Endothelial cell of umbilical vein (primary cell): ENCODE measurements around the gene C16orf90. TPM values are rescaled to one million over a fixed set of nuclear protein-coding genes. Genes with fewer than 3 reads are reported as not detected.

Experiments
- BruUV-seq: library from RNA; stranded (reverse); fragments of 400-500 nt; replicated peaks from 2 replicates; lab custom pipeline; 2021; lab: Mats Ljungman, UMichigan
- CTCF ChIA-PET: fragments of 300-600, 350-600 bp; sonication (Branson Sonifier 250); formaldehyde crosslinking; loops from one replicate; lab custom pipeline; 2021; ENCODE audit warnings: antibody characterized with exemption, inconsistent platforms; lab: Charles Lee
- POLR2A ChIA-PET: fragments of 300-600, 350-600 bp; sonication (Branson Sonifier 250); formaldehyde crosslinking; loops from one replicate; lab custom pipeline; 2021; ENCODE audit warnings: antibody characterized with exemption, inconsistent platforms; lab: Charles Lee
- DNase-seq: peaks from one replicate; pipeline ENCODE4 v3.0.0-alpha.2; 2011; ENCODE audit warnings: low read depth, low spot score
- FAIRE-seq: peaks from 2 replicates; lab custom pipeline; 2011; peaks lifted over from hg19 to GRCh38; lab: Jason Lieb, UNC
- H2AFZ ChIP-seq: 2 replicates; pipeline ENCODE4 v1.6.0; 2012; ENCODE audit warnings: low read depth, low read length, control low read depth, inconsistent platforms
- H3K27ac ChIP-seq: 2 replicates; pipeline ENCODE4 v1.5.1; 2011; ENCODE audit warnings: low read depth, mild to moderate bottlenecking, control low read depth, low read length, moderate library complexity; ENCODE audit not compliant: insufficient read depth
- H3K27me3 ChIP-seq, 2 experiments: 2 replicates each; pipeline versions ENCODE4 v1.6.0 to v1.6.1; 2011; ENCODE audit warnings: low read length in 2 of 2, mixed read lengths in 1 of 2; ENCODE audit not compliant: control insufficient read depth in 2 of 2, insufficient read depth in 2 of 2
- H3K36me3 ChIP-seq, 2 experiments: 2 replicates in 1 of 2; 3 replicates in 1 of 2; pipeline ENCODE4 v1.5.1; 2011; ENCODE audit warnings: low read length in 2 of 2, mild to moderate bottlenecking in 1 of 2, moderate library complexity in 1 of 2; ENCODE audit not compliant: control insufficient read depth in 2 of 2, insufficient read depth in 2 of 2; ENCODE audit errors: extremely low read depth in 1 of 2
- H3K4me1 ChIP-seq: 3 replicates; pipeline ENCODE4 v1.5.1; 2011; ENCODE audit warnings: mild to moderate bottlenecking, low read length; ENCODE audit not compliant: control insufficient read depth, insufficient read depth; ENCODE audit errors: extremely low read depth
- H3K4me2 ChIP-seq: 2 replicates; pipeline ENCODE4 v1.6.1; 2011; ENCODE audit warnings: low read length, control low read depth, mixed read lengths; ENCODE audit not compliant: insufficient read depth
- H3K4me3 ChIP-seq, 3 experiments: fragments of 200-600 bp in 1 of 3; sonication (generic), shearing (Covaris generic) in 1 of 3; replicated peaks in 1 of 3; 2 replicates each; pipeline ENCODE4 v1.5.1; 2011 to 2016; ENCODE audit warnings: control low read depth in 3 of 3, low read length in 3 of 3, mild to moderate bottlenecking in 2 of 3, inconsistent platforms in 1 of 3, low read depth in 1 of 3, moderate library complexity in 1 of 3; ENCODE audit not compliant: insufficient read depth in 1 of 3
- H3K79me2 ChIP-seq: 2 replicates; pipeline ENCODE4 v1.6.0; 2012; ENCODE audit warnings: low read length, inconsistent platforms; ENCODE audit not compliant: control insufficient read depth, insufficient read depth
- H3K9ac ChIP-seq: replicated peaks from 2 replicates; pipeline ENCODE3; 2011; ENCODE audit warnings: low read length, control low read depth; ENCODE audit not compliant: insufficient read depth; ENCODE audit errors: extremely low read depth
- H3K9me1 ChIP-seq: replicated peaks from 3 replicates; pipeline ENCODE4 v1.6.0; 2011; ENCODE audit warnings: mild to moderate bottlenecking, low read length; ENCODE audit not compliant: control insufficient read depth, insufficient read depth; ENCODE audit errors: extremely low read depth
- H3K9me3 ChIP-seq: replicated peaks from 2 replicates; pipeline ENCODE4 v1.5.1; 2012; ENCODE audit warnings: low read length, inconsistent platforms; ENCODE audit not compliant: control insufficient read depth, insufficient read depth
- H4K20me1 ChIP-seq: replicated peaks from 2 replicates; pipeline ENCODE3; 2011; ENCODE audit warnings: mild to moderate bottlenecking, low read length; ENCODE audit not compliant: control insufficient read depth, insufficient read depth; ENCODE audit errors: extremely low read depth
- CTCF ChIP-seq, 2 donors: IDR thresholded peaks; 1 replicate in 1 of 2; 2 replicates in 1 of 2; pipeline ENCODE4 v1.5.1; 2011; ENCODE audit warnings: low read length in 2 of 2, mild to moderate bottlenecking in 2 of 2, moderate library complexity in 2 of 2, control low read depth in 1 of 2, inconsistent platforms in 1 of 2, low read depth in 1 of 2; ENCODE audit not compliant: insufficient read depth in 1 of 2; ENCODE audit errors: extremely low read depth in 1 of 2
- EZH2 ChIP-seq: IDR thresholded peaks from 2 replicates; pipeline ENCODE4 v1.6.1; 2012; ENCODE audit warnings: borderline replicate concordance, low read depth, mild to moderate bottlenecking, moderate library complexity, low read length, inconsistent platforms; ENCODE audit not compliant: severe bottlenecking
- FOS ChIP-seq: IDR thresholded peaks from 2 replicates; pipeline ENCODE4 v1.6.1; 2011; ENCODE audit warnings: mild to moderate bottlenecking, low read length, moderate library complexity, borderline replicate concordance; ENCODE audit not compliant: insufficient read depth
- GATA2 ChIP-seq: IDR thresholded peaks from 2 replicates; pipeline ENCODE4 v1.7.0; 2011; ENCODE audit warnings: low read depth, mild to moderate bottlenecking, moderate library complexity, mixed read lengths, low read length; ENCODE audit not compliant: insufficient read length, insufficient read depth
- JUN ChIP-seq: IDR thresholded peaks from 2 replicates; pipeline ENCODE4 v1.6.1; 2011; ENCODE audit warnings: borderline replicate concordance, low read depth; ENCODE audit not compliant: insufficient read length, insufficient read depth
- MYC ChIP-seq: IDR thresholded peaks from one replicate; pipeline ENCODE4 v1.6.1; 2011; ENCODE audit warnings: mild to moderate bottlenecking, low read depth, low read length
- POLR2A ChIP-seq: IDR thresholded peaks from 2 replicates; pipeline ENCODE4 v1.6.1; 2012; ENCODE audit warnings: low read depth, mild to moderate bottlenecking, control low read depth, low read length
- POLR2AphosphoS5 ChIP-seq: IDR thresholded peaks from 2 replicates; pipeline ENCODE4 v1.6.1; 2012; ENCODE audit warnings: low read depth, mild to moderate bottlenecking, control low read depth, low read length, moderate library complexity; ENCODE audit not compliant: insufficient read depth
- dilution Hi-C: fragments of 300-500 bp; cut with MboI; formaldehyde crosslinking; loops from one replicate; pipeline ENCODE4 v1.15.0; 2019; ENCODE audit warnings: low sequenced_read_pairs; ENCODE audit not compliant: extremely low pct_ligation_motif_present
- intact Hi-C: fragments of 100-400 bp; cut with micrococcal nuclease; formaldehyde crosslinking; loops from one replicate; pipeline ENCODE4 v1.10.0; 2022
- polyA plus RNA-seq, 4 experiments: library from polyadenylated mRNA; depleted of rRNA in 3 of 4; stranded (reverse) in 3 of 4; unstranded in 1 of 4; fragments of >200 nt; gene quantifications; 2 replicates each; pipeline versions ENCODE4 v1.2.1 to v1.2.3, GENCODE V29; 2011 to 2012; ENCODE audit warnings: missing spikeins in 1 of 4
- total RNA-seq: library from RNA; stranded (reverse); gene quantifications from 2 replicates; pipeline ENCODE4 v1.2.3, GENCODE V29; 2021
- TF ChIP-seq, protein P1 (sequence below): IDR thresholded peaks from 2 replicates; pipeline ENCODE4 v1.6.1; 2011; ENCODE audit not compliant: insufficient read depth, insufficient read length

Gene C16orf90
- total and polyA plus RNA-seq, 2 donors (not counting 3 experiments of a cell fraction or from before 2014, with no cell fraction given) = not detected

- peak overlapping the region; percentile 85 for H3K9ac ChIP-seq
- no peak for DNase-seq
- no peak overlapping the region for H2AFZ ChIP-seq
- peak; percentile 60 for FAIRE-seq
- no peaks in the 10 kb centered on the region for H3K27me3 ChIP-seq
- no peaks in the 10 kb centered on the region for H3K9me1 ChIP-seq
- TF ChIP-seq EZH2 (no peak), POLR2A (no peak), POLR2AphosphoS5 (no peak), CTCF (IDR thresholded peaks at IDR 0.05; ENCODE audit: extremely low read depth in 1 of 2, insufficient read depth in 1 of 2, low read depth in 1 of 2, low read length in 2 of 2) (no peak), MYC (no peak), JUN (no peak), FOS (no peak), GATA2 (no peak)
- TF ChIP-seq, protein P1, sequence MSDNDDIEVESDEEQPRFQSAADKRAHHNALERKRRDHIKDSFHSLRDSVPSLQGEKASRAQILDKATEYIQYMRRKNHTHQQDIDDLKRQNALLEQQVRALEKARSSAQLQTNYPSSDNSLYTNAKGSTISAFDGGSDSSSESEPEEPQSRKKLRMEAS = no peak
- peak overlapping the region; percentile 97 for H3K4me2 ChIP-seq
- intact Hi-C loops (loop anchor here (2.0 to 5.0 kb wide), 2 partner anchors 177 to 277 kb away; partner anchors contain the start of gene ZNF263), dilution Hi-C loops (no loop called here)
- CTCF ChIA-PET = no interaction called here
- H4K20me1 ChIP-seq = peaks cover 5% of the 10 kb centered on the region
- H3K79me2 ChIP-seq = peaks cover 63% of the 10 kb centered on the region
- BruUV-seq = no TSS peak
- peak overlapping the region in 2 of 3 experiments; percentile 47 to 76 for H3K4me3 ChIP-seq
- peaks cover 32% of the 10 kb centered on the region for H3K4me1 ChIP-seq
- POLR2A ChIA-PET = no interaction called here
- no peak overlapping the region for H3K27ac ChIP-seq
- H3K9me3 ChIP-seq = no peaks in the 10 kb centered on the region
- H3K36me3 ChIP-seq = no peaks in the 10 kb centered on the region
Observed at GRCh38 chr16:3459401-3460090, 35.7 kb downstream of the C16orf90 start.
